Naive B cell (primary cell): ENCODE results near the gene AJM1. TPM values are rescaled to one million over a fixed set of nuclear protein-coding genes. Genes with fewer than 3 reads are reported as not detected.
"Not testable (repeated sequence)": the region's sequence is repeated elsewhere in the genome, so short reads cannot be mapped to it uniquely, and the experiment has no call there.

Experiments
- ATAC-seq, 2 donors: fragments of 150-1000 bp; cut with Tn5 transposase; 2 replicates each; pipeline ENCODE4 v1.10.0; 2021; ENCODE audit warnings: low read depth in 2 of 2, mild to moderate bottlenecking in 2 of 2, moderate library complexity in 2 of 2
- DNase-seq: peaks from one replicate; pipeline ENCODE4 v3.0.0; 2022
- H3K27ac Mint-ChIP-seq, 6 donors: one replicate each; pipeline ENCODE4 v1.8.0; 2020 to 2022; ENCODE audit warnings: mild to moderate bottlenecking in 6 of 6, mixed read lengths in 6 of 6, moderate library complexity in 5 of 6, inconsistent platforms in 2 of 6
- H3K27me3 Mint-ChIP-seq, 3 donors: one replicate each; pipeline ENCODE4 v1.8.0; 2021 to 2022; ENCODE audit warnings: mixed read lengths in 3 of 3, mild to moderate bottlenecking in 1 of 3
- H3K36me3 Mint-ChIP-seq, 2 donors: one replicate each; pipeline ENCODE4 v1.8.0; 2020 to 2022; ENCODE audit warnings: mixed read lengths in 2 of 2, inconsistent platforms in 1 of 2, mild to moderate bottlenecking in 1 of 2
- H3K4me1 Mint-ChIP-seq, 3 donors: one replicate each; pipeline ENCODE4 v1.8.0; 2020 to 2022; ENCODE audit warnings: mixed read lengths in 3 of 3, inconsistent platforms in 1 of 3, mild to moderate bottlenecking in 1 of 3, moderate library complexity in 1 of 3
- H3K4me3 Mint-ChIP-seq, 8 donors: one replicate each; pipeline ENCODE4 v1.8.0; 2020 to 2022; ENCODE audit warnings: mild to moderate bottlenecking in 8 of 8, mixed read lengths in 8 of 8, moderate library complexity in 8 of 8, inconsistent platforms in 2 of 8
- H3K9me3 Mint-ChIP-seq, 7 donors: one replicate each; pipeline ENCODE4 v1.8.0; 2020 to 2022; ENCODE audit warnings: mixed read lengths in 7 of 7, mild to moderate bottlenecking in 5 of 7, inconsistent platforms in 2 of 7, moderate library complexity in 1 of 7
- polyA plus RNA-seq, 6 donors: library from polyadenylated mRNA; unstranded; fragments of 300-500 nt; fragmentation: Illumina TruSeq; gene quantifications; one replicate each; pipeline ENCODE4 v1.2.3, GENCODE V29; 2021; ENCODE audit warnings: low read depth in 6 of 6

AJM1 gene
- polyA plus RNA-seq = under 1 TPM in 1 of 6 donors, not detected in 5; 0.08 TPM

DNA sequence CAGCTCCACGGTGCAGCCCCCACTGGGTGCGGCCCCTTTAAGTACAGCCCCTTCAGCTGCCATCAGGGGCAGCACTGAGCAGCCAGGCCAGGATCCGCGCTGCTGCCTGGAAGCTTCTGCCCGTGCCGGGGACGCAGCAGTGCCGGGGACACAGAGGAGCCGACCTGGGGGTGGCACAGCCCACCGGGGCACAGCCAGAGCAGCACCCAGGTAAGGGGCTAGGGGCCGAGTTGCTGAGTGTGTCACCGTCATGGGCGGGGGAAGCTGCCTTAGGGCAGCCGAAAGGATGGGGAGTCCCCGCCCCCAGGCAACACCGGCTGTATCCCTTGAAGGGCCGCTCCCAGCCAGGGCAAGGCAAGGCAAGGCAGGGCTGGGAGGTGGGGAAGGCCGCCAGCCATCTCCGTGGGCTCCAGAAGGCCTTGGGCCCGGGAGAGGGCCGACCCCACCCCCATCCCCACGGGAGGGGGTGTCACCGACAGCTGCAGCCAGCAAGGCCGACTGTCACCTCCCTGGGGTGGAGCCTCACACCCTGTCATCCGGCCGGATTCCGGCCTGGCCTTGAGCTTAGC, at the start of gene AJM1:
Gene AJM1, plus strand, starts transcription at position 99 of the 569 bp plus-strand sequence. CDS start 1,937 bp downstream, outside the sequence.
- peak; percentile 79 for DNase-seq
- peak; percentile 88 to 89 for ATAC-seq
- Mint-ChIP-seq H3K4me3 (peak within 1 kb of the TSS; percentile 82 to 92 (median 88)), H3K27ac (peak within 1 kb of the TSS in 4 of 6 donors; percentile 22 to 96 (median 84)), H3K4me1 (peaks cover 10 to 30% (median 10%) of the 10 kb centered on the region in 3 donors), H3K27me3 (peaks cover 0 to 16% (median 2%) of the 10 kb centered on the region in 3 donors)
- not testable (repeated sequence) for H3K36me3 Mint-ChIP-seq, H3K9me3 Mint-ChIP-seq

GRCh38 chr9:136793086-136793946, 49.0 kb upstream of the AJM1 start:
- H3K27ac Mint-ChIP-seq = peak overlapping the region in 3 of 6 donors; percentile 38 to 43 (median 42)
- ATAC-seq (no peak), DNase-seq (no peak)
- no peaks in the 10 kb centered on the region for H3K36me3 Mint-ChIP-seq
- peak overlapping the region in 6 of 8 donors; percentile 21 to 64 (median 35) for H3K4me3 Mint-ChIP-seq
- peaks cover 3 to 12% (median 9%) of the 10 kb centered on the region in 3 donors for H3K4me1 Mint-ChIP-seq
- H3K9me3 Mint-ChIP-seq = no peaks in the 10 kb centered on the region
- no peaks in the 10 kb centered on the region for H3K27me3 Mint-ChIP-seq

- Mint-ChIP-seq H3K9me3 (no peaks in the 10 kb centered on the region), H3K36me3 (no peaks in the 10 kb centered on the region), H3K4me1 (peaks cover 0 to 12% (median 9%) of the 10 kb centered on the region in 3 donors), H3K27me3 (no peaks in the 10 kb centered on the region), H3K27ac (peak overlapping the region in 2 of 6 donors; percentile 56 to 84), H3K4me3 (peak overlapping the region in 1 of 8 donors; percentile 45)
- ATAC-seq = no peak
- no peak for DNase-seq
These were observed 47.8 kb upstream of the AJM1 start for GRCh38 chr9:136794281-136794999.

DNA sequence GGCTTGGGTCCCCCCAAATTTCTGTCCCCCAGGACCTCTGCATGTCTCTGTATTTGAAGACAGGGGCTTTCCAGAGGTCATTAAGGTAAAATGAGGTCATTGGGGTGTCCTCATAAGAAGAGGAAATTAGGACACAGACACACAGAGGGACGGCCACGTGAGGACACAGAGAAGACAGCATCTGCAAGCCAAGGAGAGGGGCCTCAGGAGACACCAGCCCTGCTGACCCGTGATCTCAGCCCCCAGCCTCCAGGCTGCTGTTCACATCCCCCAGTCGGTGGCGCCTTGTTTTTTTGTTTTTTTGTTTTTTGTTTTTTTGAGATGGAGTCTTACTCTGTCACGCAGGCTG, 47.3 kb upstream of the AJM1 start:
- Mint-ChIP-seq H3K27me3 (no peaks in the 10 kb centered on the region), H3K4me1 (peaks cover 2 to 12% (median 11%) of the 10 kb centered on the region in 3 donors), H3K9me3 (no peaks in the 10 kb centered on the region), H3K4me3 (peak overlapping the region in 1 of 8 donors; percentile 45), H3K27ac (peak overlapping the region in 1 of 6 donors; percentile 69), H3K36me3 (no peaks in the 10 kb centered on the region)
- no peak for DNase-seq
- ATAC-seq = no peak

GRCh38 chr9:136796238-136796774, 46.0 kb upstream of the AJM1 start, which contains the start of gene CCDC183:
Gene CCDC183, plus strand, starts transcription at chr9:136796338. Its CDS starts 60 bp downstream, at chr9:136796398.
- peak within 1 kb of the TSS in 5 of 8 donors; percentile 19 to 68 (median 47) for H3K4me3 Mint-ChIP-seq
- no peaks in the 10 kb centered on the region for H3K9me3 Mint-ChIP-seq

DNA sequence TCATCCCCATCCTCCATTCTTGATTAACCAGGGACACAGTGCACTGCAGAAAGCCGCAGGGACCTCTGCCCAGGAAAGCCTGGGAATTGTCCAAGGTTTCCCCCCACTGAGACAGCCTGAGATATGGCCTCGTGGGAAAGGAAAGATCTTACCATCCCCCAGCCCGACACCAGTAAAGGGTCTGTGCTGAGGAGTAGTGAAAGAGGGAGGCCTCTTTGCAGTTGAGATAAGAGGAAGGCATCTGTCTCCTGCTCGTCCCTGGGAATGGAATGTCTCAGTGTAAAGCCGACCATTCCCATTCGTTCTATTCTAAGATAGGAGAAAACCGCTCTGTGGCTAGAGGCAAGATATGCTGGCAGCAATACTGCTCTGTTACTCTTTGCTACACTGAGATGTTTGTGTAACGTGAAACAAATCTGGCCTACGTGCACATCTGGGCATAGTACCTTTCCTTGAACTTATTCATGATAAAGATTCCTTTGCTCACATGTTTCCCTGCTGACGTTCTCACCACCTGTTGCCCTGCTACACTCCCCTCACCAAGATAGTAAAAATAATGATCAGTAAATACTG, 45.4 kb upstream of the AJM1 start:
- not testable (repeated sequence) for H3K36me3 Mint-ChIP-seq, ATAC-seq, H3K9me3 Mint-ChIP-seq, H3K27me3 Mint-ChIP-seq, H3K27ac Mint-ChIP-seq, DNase-seq
- Mint-ChIP-seq H3K4me3 (peak overlapping the region in 3 of 8 donors; percentile 25 to 68 (median 57)), H3K4me1 (peaks cover 15 to 26% (median 26%) of the 10 kb centered on the region in 3 donors)

More at GRCh38 chr9:136796238-136796774, 46.0 kb upstream of the AJM1 start, which contains the start of gene CCDC183:
- DNase-seq = no peak
- Mint-ChIP-seq H3K27ac (peak within 1 kb of the TSS in 2 of 6 donors; percentile 73 to 93), H3K36me3 (no peaks in the 10 kb centered on the region), H3K27me3 (no peaks in the 10 kb centered on the region), H3K4me1 (peaks cover 14 to 24% (median 23%) of the 10 kb centered on the region in 3 donors)
- no peak for ATAC-seq

GRCh38 chr9:136798708-136799078, 43.6 kb upstream of the AJM1 start:
- no peak for DNase-seq
- Mint-ChIP-seq H3K9me3 (no peaks in the 10 kb centered on the region), H3K4me1 (peaks cover 15 to 26% (median 17%) of the 10 kb centered on the region in 3 donors), H3K36me3 (no peaks in the 10 kb centered on the region), H3K27me3 (no peaks in the 10 kb centered on the region), H3K4me3 (peak overlapping the region in 5 of 8 donors; percentile 9 to 78 (median 36)), H3K27ac (peak overlapping the region in 1 of 6 donors; percentile 34)
- no peak for ATAC-seq

- Mint-ChIP-seq H3K36me3 (no peaks in the 10 kb centered on the region), H3K4me1 (peaks cover 15 to 29% (median 17%) of the 10 kb centered on the region in 3 donors), H3K4me3 (peak overlapping the region in 7 of 8 donors; percentile 72 to 92 (median 82)), H3K9me3 (no peaks in the 10 kb centered on the region), H3K27me3 (no peaks in the 10 kb centered on the region), H3K27ac (peak overlapping the region in 4 of 6 donors; percentile 20 to 74 (median 40))
- ATAC-seq (no peak), DNase-seq (no peak)
These were observed 43.0 kb upstream of the AJM1 start for GRCh38 chr9:136799079-136799853.

GRCh38 chr9:136799854-136800657, 42.2 kb upstream of the AJM1 start:
- peak; percentile 70 to 72 for ATAC-seq
- peak overlapping the region; percentile 72 to 92 (median 86) for H3K4me3 Mint-ChIP-seq
- no peaks in the 10 kb centered on the region for H3K27me3 Mint-ChIP-seq
- peaks cover 15 to 29% (median 17%) of the 10 kb centered on the region in 3 donors for H3K4me1 Mint-ChIP-seq
- H3K27ac Mint-ChIP-seq = peak overlapping the region in 5 of 6 donors; percentile 20 to 90 (median 57)
- peak; percentile 76 for DNase-seq
- no peaks in the 10 kb centered on the region for H3K9me3 Mint-ChIP-seq
- no peaks in the 10 kb centered on the region for H3K36me3 Mint-ChIP-seq

DNA sequence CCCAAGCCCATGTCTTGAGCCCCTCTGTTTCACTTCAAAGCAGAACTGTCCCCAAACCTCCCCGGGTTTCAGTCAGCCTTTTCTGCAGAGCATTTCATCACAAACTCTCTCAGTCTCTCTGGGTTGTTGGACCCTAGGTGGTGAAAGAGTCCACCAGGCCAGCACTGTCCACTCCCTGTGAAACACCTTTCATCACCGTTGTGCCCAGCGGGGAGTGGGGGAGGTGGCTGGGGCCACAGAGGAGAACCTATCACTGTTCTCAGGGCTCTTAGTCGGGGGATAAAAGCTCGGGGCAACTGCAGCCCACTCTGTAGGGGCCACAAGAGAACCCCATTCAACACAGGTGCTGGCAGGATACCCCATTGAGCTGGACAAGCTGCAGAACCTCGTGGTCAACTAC, 40.0 kb upstream of the AJM1 start:
- no peak overlapping the region for H3K27ac Mint-ChIP-seq
- no peaks in the 10 kb centered on the region for H3K27me3 Mint-ChIP-seq
- no peak for ATAC-seq
- no peaks in the 10 kb centered on the region for H3K36me3 Mint-ChIP-seq
- H3K4me3 Mint-ChIP-seq = peak overlapping the region in 3 of 8 donors; percentile 10 to 64 (median 47)
- H3K4me1 Mint-ChIP-seq = peaks cover 29 to 46% (median 30%) of the 10 kb centered on the region in 3 donors
- H3K9me3 Mint-ChIP-seq = no peaks in the 10 kb centered on the region
- DNase-seq = no peak

DNA sequence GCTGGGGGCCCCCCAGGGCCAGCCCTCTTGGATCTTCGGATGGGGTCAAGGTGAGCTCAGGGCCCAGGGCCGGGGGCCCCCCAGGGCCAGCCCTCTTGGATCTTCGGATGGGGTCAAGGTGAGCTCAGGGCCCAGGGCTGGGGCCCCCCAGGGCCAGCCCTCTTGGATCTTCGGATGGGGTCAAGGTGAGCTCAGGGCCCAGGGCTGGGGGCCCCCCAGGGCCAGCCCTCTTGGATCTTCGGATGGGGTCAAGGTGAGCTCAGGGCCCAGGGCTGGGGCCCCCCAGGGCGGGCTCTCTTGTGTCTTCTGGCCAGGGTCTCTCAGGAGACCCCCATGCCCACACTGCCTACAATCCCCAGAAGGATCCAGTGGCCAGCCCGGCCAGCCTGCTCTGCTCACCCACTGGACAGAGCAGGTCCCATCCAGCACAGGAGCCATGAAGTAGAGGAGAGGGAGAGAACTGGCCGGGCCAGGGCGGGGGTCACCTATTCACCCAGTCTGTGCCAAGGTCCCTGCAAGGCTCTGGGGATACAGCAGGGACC, 39.2 kb upstream of the AJM1 start:
- H3K27me3 Mint-ChIP-seq, DNase-seq, ATAC-seq, H3K36me3 Mint-ChIP-seq, H3K9me3 Mint-ChIP-seq: not testable (repeated sequence)
- Mint-ChIP-seq H3K4me3 (peak overlapping the region in 1 of 8 donors; percentile 71), H3K27ac (peak overlapping the region in 2 of 6 donors; percentile 47 to 51), H3K4me1 (peaks cover 29 to 42% (median 30%) of the 10 kb centered on the region in 3 donors)
